Lower leg skin (tissue), 3 donors: ENCODE results near the gene HNRNPAB.

ENCODE experiments used
- POLR2A ChIP-seq, 2 donors: fragments of 450-650 bp; IDR thresholded peaks; one replicate each; pipeline ENCODE4 v1.6.1; 2016 to 2017; ENCODE audit warnings: antibody characterized with exemption in 2 of 2, mild to moderate bottlenecking in 1 of 2, moderate library complexity in 1 of 2
- TF ChIP-seq, protein P1 (sequence below), 3 donors: fragments of 450-650 bp; IDR thresholded peaks; one replicate each; pipeline ENCODE4 v1.5.1; 2016; ENCODE audit warnings: antibody characterized with exemption in 3 of 3, mild to moderate bottlenecking in 3 of 3, moderate library complexity in 2 of 3

DNA sequence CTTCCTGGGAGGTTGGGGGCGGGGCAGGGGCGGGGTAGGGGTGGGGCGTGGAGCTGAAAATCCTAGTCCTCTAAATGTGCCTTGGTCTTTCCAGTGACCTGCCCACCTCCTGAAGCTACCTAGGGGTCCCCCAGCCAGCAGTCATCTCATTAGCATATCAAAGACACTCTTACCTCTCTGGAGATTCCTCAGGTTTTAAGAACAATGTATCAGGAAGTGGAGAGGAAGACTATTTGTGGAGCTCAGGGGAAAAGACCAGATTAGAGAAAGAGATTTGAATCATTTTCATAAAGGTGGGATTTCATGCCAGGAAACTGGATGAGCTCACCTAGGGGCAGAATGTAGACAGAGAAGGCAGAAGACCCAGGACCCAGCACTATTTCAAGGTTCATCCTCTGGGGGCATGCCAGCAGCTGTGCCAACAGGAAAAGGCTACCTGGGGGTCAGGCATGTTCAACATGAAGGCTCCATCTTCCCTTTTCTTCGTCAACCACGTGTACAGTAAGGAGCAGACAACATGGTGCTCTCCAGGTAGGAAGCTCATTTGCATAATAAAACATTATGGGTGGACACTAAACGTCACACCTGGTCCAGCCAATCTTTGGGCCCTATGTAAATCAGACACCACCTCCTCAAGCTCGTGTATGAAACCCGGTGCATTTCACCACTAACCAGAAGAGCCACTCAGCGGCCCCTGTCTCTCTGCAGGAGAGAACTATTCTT is 24.0 kb upstream of the HNRNPAB start:
- no peak for TF ChIP-seq POLR2A (IDR thresholded peaks at IDR 0.05)
- TF ChIP-seq, protein P1, sequence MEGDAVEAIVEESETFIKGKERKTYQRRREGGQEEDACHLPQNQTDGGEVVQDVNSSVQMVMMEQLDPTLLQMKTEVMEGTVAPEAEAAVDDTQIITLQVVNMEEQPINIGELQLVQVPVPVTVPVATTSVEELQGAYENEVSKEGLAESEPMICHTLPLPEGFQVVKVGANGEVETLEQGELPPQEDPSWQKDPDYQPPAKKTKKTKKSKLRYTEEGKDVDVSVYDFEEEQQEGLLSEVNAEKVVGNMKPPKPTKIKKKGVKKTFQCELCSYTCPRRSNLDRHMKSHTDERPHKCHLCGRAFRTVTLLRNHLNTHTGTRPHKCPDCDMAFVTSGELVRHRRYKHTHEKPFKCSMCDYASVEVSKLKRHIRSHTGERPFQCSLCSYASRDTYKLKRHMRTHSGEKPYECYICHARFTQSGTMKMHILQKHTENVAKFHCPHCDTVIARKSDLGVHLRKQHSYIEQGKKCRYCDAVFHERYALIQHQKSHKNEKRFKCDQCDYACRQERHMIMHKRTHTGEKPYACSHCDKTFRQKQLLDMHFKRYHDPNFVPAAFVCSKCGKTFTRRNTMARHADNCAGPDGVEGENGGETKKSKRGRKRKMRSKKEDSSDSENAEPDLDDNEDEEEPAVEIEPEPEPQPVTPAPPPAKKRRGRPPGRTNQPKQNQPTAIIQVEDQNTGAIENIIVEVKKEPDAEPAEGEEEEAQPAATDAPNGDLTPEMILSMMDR (IDR thresholded peaks at IDR 0.05), result no peak
